Measurements from ENCODE around the gene SELENON. TPM values are rescaled to one million over a fixed set of nuclear protein-coding genes. Genes with fewer than 3 reads are reported as not detected.
A peak's percentile ranks its signal among the peaks of the same experiment; 100 is the strongest.

The SELENON gene
- total and polyA plus RNA-seq, 9 of the 15 experiments (the other 6 are each of a cell fraction or from before 2014, with no cell fraction given), result 0.43 to 26.7 (median 7.0) TPM

DNA sequence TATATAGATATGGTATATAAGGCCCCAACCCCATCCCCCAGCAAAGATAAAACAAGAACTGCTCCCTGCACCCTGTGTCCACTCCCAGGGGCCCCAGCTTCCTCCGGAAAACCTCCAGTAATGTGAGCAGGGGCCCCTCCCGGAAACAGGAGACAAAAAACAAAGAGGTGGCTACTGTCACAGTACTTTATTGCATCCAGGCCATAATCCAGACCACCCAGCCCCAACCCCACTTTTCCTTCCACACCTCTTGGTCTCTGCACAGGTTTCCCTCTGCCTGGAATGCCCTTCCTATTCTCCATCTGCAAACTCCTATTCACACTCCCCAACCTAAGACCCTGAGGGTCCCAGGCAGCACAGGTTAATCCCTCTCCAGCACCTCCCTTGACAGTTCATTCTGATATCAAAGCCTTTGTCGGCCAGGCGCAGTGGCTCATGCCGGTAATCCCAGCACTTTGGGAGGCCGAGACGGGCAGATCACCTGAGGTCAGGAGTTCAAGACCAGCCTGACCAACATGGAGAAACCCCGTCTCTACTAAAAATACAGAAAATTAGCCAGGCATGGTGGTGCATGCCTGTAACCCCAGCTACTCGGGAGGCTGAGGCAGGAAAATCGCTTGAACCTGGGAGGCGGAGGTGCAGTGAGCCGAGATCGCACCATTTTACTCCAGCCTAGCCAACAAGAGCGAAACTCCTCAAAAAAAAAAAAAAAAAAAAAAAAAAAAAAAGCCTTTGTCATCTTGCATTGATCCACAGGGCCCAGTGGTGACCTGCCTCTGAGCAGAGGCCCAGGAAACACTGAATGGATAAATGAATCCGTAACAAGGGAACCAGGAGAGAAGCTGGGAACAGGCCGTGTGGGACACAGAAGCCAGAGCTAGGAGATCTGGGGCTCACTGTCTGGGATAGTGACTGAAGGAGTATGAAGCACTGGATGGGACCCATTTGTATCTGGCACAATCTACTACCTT, 61.6 kb downstream of the SELENON start (continued):
- TF ChIP-seq CTCFL (IDR thresholded peaks at IDR 0.05; ENCODE audit: borderline replicate concordance, insufficient read depth, low read depth, low read length, poor library complexity, severe bottlenecking) (no peak), BRD4 (IDR thresholded peaks at IDR 0.05) (no peak), ZHX1 (conservative IDR thresholded peaks at IDR 0.05; ENCODE audit: low read length) (no peak), POLR2AphosphoS5 (IDR thresholded peaks at IDR 0.05; ENCODE audit: control insufficient read depth, insufficient read depth, low read depth, low read length) (no peak), NR2F6 (CRISPR knock-in tag; IDR thresholded peaks at IDR 0.05) (no peak), SREBF1 (IDR thresholded peaks at IDR 0.05; ENCODE audit: borderline replicate concordance, low read depth, low read length) (no peak), FOXK2 (conservative IDR thresholded peaks at IDR 0.05 in 1 of 2, IDR thresholded peaks at IDR 0.05 in 1 of 2; ENCODE audit: low read depth in 2 of 2) (peak; percentile 32 to 54; a peak in 1 of 4 replicates), ZMIZ1 (IDR thresholded peaks at IDR 0.05; ENCODE audit: low read depth in 2 of 2, low read length in 2 of 2) (peak in 1 of 2 experiments; percentile 29; a peak in 1 of 4 replicates)
- TF ChIP-seq, protein P1, sequence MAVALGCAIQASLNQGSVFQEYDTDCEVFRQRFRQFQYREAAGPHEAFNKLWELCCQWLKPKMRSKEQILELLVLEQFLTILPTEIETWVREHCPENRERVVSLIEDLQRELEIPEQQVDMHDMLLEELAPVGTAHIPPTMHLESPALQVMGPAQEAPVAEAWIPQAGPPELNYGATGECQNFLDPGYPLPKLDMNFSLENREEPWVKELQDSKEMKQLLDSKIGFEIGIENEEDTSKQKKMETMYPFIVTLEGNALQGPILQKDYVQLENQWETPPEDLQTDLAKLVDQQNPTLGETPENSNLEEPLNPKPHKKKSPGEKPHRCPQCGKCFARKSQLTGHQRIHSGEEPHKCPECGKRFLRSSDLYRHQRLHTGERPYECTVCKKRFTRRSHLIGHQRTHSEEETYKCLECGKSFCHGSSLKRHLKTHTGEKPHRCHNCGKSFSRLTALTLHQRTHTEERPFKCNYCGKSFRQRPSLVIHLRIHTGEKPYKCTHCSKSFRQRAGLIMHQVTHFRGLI (CRISPR knock-in tag; IDR thresholded peaks at IDR 0.05), result no peak
- TF ChIP-seq, protein P2, sequence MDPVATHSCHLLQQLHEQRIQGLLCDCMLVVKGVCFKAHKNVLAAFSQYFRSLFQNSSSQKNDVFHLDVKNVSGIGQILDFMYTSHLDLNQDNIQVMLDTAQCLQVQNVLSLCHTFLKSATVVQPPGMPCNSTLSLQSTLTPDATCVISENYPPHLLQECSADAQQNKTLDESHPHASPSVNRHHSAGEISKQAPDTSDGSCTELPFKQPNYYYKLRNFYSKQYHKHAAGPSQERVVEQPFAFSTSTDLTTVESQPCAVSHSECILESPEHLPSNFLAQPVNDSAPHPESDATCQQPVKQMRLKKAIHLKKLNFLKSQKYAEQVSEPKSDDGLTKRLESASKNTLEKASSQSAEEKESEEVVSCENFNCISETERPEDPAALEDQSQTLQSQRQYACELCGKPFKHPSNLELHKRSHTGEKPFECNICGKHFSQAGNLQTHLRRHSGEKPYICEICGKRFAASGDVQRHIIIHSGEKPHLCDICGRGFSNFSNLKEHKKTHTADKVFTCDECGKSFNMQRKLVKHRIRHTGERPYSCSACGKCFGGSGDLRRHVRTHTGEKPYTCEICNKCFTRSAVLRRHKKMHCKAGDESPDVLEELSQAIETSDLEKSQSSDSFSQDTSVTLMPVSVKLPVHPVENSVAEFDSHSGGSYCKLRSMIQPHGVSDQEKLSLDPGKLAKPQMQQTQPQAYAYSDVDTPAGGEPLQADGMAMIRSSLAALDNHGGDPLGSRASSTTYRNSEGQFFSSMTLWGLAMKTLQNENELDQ (CRISPR knock-in tag; IDR thresholded peaks at IDR 0.05; ENCODE audit: borderline replicate concordance), result no peak

All from K562 (cell line).